H1 (cell line): ENCODE measurements around the gene TNFRSF6B. TPM values are rescaled to one million over a fixed set of nuclear protein-coding genes. Genes with fewer than 3 reads are reported as not detected.

Experiments used
- CTCF ChIA-PET: fragments of 300-600 bp; sonication (Branson Sonifier 250); formaldehyde crosslinking; loops from one replicate; lab custom pipeline; 2021; ENCODE audit not compliant: partially characterized antibody; lab: Charles Lee
- POLR2A ChIA-PET: fragments of 300-600 bp; sonication (Branson Sonifier 250); formaldehyde crosslinking; loops from one replicate; lab custom pipeline; 2021; ENCODE audit warnings: inconsistent platforms; ENCODE audit not compliant: partially characterized antibody; lab: Charles Lee
- DNase-seq, 2 experiments: peaks; one replicate each; pipeline versions ENCODE4 v3.0.0 to v3.0.0-alpha.2; 2010 to 2022; ENCODE audit warnings: low spot score in 2 of 2, low read depth in 1 of 2, mixed read lengths in 1 of 2
- FAIRE-seq: peaks from 2 replicates; lab custom pipeline; 2011; peaks lifted over from hg19 to GRCh38; lab: Jason Lieb, UNC
- H2AFZ ChIP-seq: 2 replicates; pipeline ENCODE4 v1.8.1; 2012; ENCODE audit warnings: low read length, inconsistent platforms
- H2AK5ac ChIP-seq: 2 replicates; pipeline ENCODE4 v1.6.1; 2013; ENCODE audit warnings: low read depth, low read length
- H2BK120ac ChIP-seq: replicated peaks from 2 replicates; pipeline ENCODE3; 2013; ENCODE audit warnings: low read depth, low read length, inconsistent platforms
- H2BK12ac ChIP-seq: 2 replicates; pipeline ENCODE4 v1.6.1; 2013; ENCODE audit warnings: low read depth, low read length
- H2BK15ac ChIP-seq: 2 replicates; pipeline ENCODE4 v1.6.1; 2013; ENCODE audit warnings: low read length
- H2BK20ac ChIP-seq: 2 replicates; pipeline ENCODE4 v1.6.1; 2013; ENCODE audit warnings: low read length
- H2BK5ac ChIP-seq: 2 replicates; pipeline ENCODE4 v1.6.1; 2013; ENCODE audit warnings: low read depth, low read length
- H3K14ac ChIP-seq: 2 replicates; pipeline ENCODE4 v1.6.1; 2013; ENCODE audit warnings: inconsistent platforms; ENCODE audit not compliant: insufficient read length
- H3K18ac ChIP-seq: 2 replicates; pipeline ENCODE4 v1.6.1; 2013; ENCODE audit warnings: low read length; ENCODE audit errors: extremely low read depth
- H3K23ac ChIP-seq: 2 replicates; pipeline ENCODE4 v1.6.1; 2013; ENCODE audit warnings: inconsistent platforms; ENCODE audit not compliant: insufficient read length
- H3K23me2 ChIP-seq: 2 replicates; pipeline ENCODE4 v1.6.1; 2013; ENCODE audit warnings: low read depth, low read length
- H3K27ac ChIP-seq: 2 replicates; pipeline ENCODE4 v1.6.1; 2011; ENCODE audit warnings: low read depth, low read length, inconsistent platforms
- H3K27me3 ChIP-seq, 4 experiments: replicated peaks in 1 of 4; 1 replicate in 1 of 4; 2 replicates in 3 of 4; pipeline versions ENCODE4 v1.6.1 to v1.8.1; 2011 to 2013; ENCODE audit warnings: low read length in 3 of 4, mild to moderate bottlenecking in 3 of 4, inconsistent platforms in 2 of 4, mixed read lengths in 2 of 4, moderate library complexity in 1 of 4; ENCODE audit not compliant: control insufficient read depth in 3 of 4, insufficient read depth in 3 of 4; ENCODE audit errors: extremely low read depth in 1 of 4
- H3K36me3 ChIP-seq, 4 experiments: 2 replicates each; pipeline versions ENCODE4 v1.6.1 to v1.8.1; 2011 to 2013; ENCODE audit warnings: mild to moderate bottlenecking in 4 of 4, low read length in 3 of 4, moderate library complexity in 2 of 4, control low read depth in 1 of 4, inconsistent platforms in 1 of 4; ENCODE audit not compliant: insufficient read depth in 4 of 4, control insufficient read depth in 2 of 4
- H3K4ac ChIP-seq: replicated peaks from 2 replicates; pipeline ENCODE3; 2013; ENCODE audit warnings: low read length, low read depth, mixed read lengths, inconsistent platforms; ENCODE audit not compliant: insufficient read length
- H3K4me1 ChIP-seq, 4 experiments: replicated peaks in 1 of 4; 1 replicate in 1 of 4; 2 replicates in 3 of 4; pipeline versions ENCODE4 v1.6.1 to v1.8.1; 2011 to 2013; ENCODE audit warnings: low read length in 3 of 4, inconsistent platforms in 2 of 4, mixed read lengths in 1 of 4; ENCODE audit not compliant: insufficient read depth in 4 of 4, control insufficient read depth in 3 of 4
- H3K4me2 ChIP-seq, 2 experiments: 2 replicates each; pipeline versions ENCODE4 v1.6.1 to v1.8.1; 2011 to 2013; ENCODE audit warnings: low read depth in 2 of 2, low read length in 2 of 2, control low read depth in 1 of 2, inconsistent platforms in 1 of 2, mild to moderate bottlenecking in 1 of 2; ENCODE audit not compliant: insufficient read depth in 1 of 2
- H3K4me3 ChIP-seq, 4 experiments: fragments of 200-600, 300-600 bp in 1 of 4; sonication (generic), shearing (Covaris generic), sonication (Bioruptor Twin) in 1 of 4; 2 replicates each; pipeline versions ENCODE4 v1.5.1 to v1.8.1; 2011 to 2016; ENCODE audit warnings: low read length in 4 of 4, low read depth in 3 of 4, control low read depth in 2 of 4, inconsistent platforms in 2 of 4, mild to moderate bottlenecking in 2 of 4, mixed read lengths in 1 of 4, moderate library complexity in 1 of 4; ENCODE audit not compliant: insufficient read depth in 2 of 4; ENCODE audit errors: extremely low read depth in 1 of 4
- H3K56ac ChIP-seq: replicated peaks from 2 replicates; pipeline ENCODE3; 2013; ENCODE audit warnings: low read depth, mild to moderate bottlenecking, mixed read lengths, low read length, inconsistent platforms; ENCODE audit not compliant: insufficient read length
- H3K79me1 ChIP-seq: 2 replicates; pipeline ENCODE4 v1.6.1; 2013; ENCODE audit warnings: low read depth, low read length, control low read depth
- H3K79me2 ChIP-seq, 2 experiments: 2 replicates each; pipeline versions ENCODE4 v1.6.1 to v1.8.1; 2012 to 2013; ENCODE audit warnings: low read length in 2 of 2, mild to moderate bottlenecking in 2 of 2, inconsistent platforms in 1 of 2; ENCODE audit not compliant: insufficient read depth in 2 of 2, control insufficient read depth in 1 of 2
- H3K9ac ChIP-seq, 4 experiments: replicated peaks in 1 of 4; 1 replicate in 1 of 4; 2 replicates in 3 of 4; pipeline versions ENCODE4 v1.6.1 to v1.8.1; 2011 to 2013; ENCODE audit warnings: low read depth in 3 of 4, low read length in 3 of 4, control low read depth in 2 of 4, mild to moderate bottlenecking in 2 of 4, moderate library complexity in 2 of 4, inconsistent platforms in 1 of 4; ENCODE audit errors: extremely low read depth in 1 of 4
- H3K9me3 ChIP-seq, 2 experiments: 2 replicates each; pipeline versions ENCODE4 v1.6.1 to v1.8.1; 2012 to 2013; ENCODE audit warnings: mild to moderate bottlenecking in 2 of 2, moderate library complexity in 2 of 2, control low read depth in 1 of 2, inconsistent platforms in 1 of 2, low read depth in 1 of 2, low read length in 1 of 2, mixed read lengths in 1 of 2; ENCODE audit not compliant: insufficient read depth in 2 of 2
- H4K20me1 ChIP-seq, 2 experiments: replicated peaks in 1 of 2; 2 replicates each; pipeline versions ENCODE3 to v1.8.1; 2011 to 2013; ENCODE audit warnings: inconsistent platforms in 2 of 2, low read length in 2 of 2, mild to moderate bottlenecking in 1 of 2; ENCODE audit not compliant: insufficient read depth in 2 of 2, control insufficient read depth in 1 of 2
- H4K5ac ChIP-seq: 2 replicates; pipeline ENCODE4 v1.6.1; 2013; ENCODE audit warnings: low read length, low read depth, mixed read lengths, inconsistent platforms; ENCODE audit not compliant: insufficient read length
- H4K8ac ChIP-seq: 2 replicates; pipeline ENCODE4 v1.8.0; 2013; ENCODE audit warnings: mild to moderate bottlenecking, moderate library complexity, low read length, inconsistent platforms; ENCODE audit not compliant: insufficient read depth; ENCODE audit errors: extremely low read depth
- H4K91ac ChIP-seq: replicated peaks from 2 replicates; pipeline ENCODE3; 2013; ENCODE audit warnings: low read length, mixed read lengths, inconsistent platforms; ENCODE audit not compliant: insufficient read length
- ASH2L ChIP-seq: fragments of 200-600, 300-600 bp; sonication (generic); IDR thresholded peaks from one replicate; pipeline ENCODE4 v1.7.1; 2017; ENCODE audit warnings: low read length
- KDM4A ChIP-seq: IDR thresholded peaks from one replicate; pipeline ENCODE4 v1.7.1; 2012; ENCODE audit warnings: low read depth, mild to moderate bottlenecking, moderate library complexity, low read length, inconsistent platforms; ENCODE audit not compliant: severe bottlenecking
- POLR2A ChIP-seq, 2 experiments: IDR thresholded peaks; 1 replicate in 1 of 2; 2 replicates in 1 of 2; pipeline ENCODE4 v1.6.1; 2011; ENCODE audit warnings: low read depth in 2 of 2, low read length in 2 of 2, mild to moderate bottlenecking in 2 of 2; ENCODE audit errors: control extremely low read depth in 1 of 2
- WGBS, 2 experiments: shearing (Covaris generic) in 1 of 2; methylation state at CpG; one replicate each; pipeline versions ENCODE4 v1.1.6 to v1.1.7; 2013 to 2015; ENCODE audit warnings: low lambda C conversion rate in 2 of 2, mixed read lengths in 2 of 2, inconsistent platforms in 1 of 2, low coverage in 1 of 2, missing lambda C conversion rate in 1 of 2; ENCODE audit not compliant: insufficient replicate concordance in 2 of 2, insufficient coverage in 1 of 2, insufficient read length in 1 of 2; ENCODE audit errors: extremely low coverage in 1 of 2, missing lambda C conversion rate in 1 of 2; 5-methylcytosine and 5-hydroxymethylcytosine counted together
- polyA plus RNA-seq, 7 experiments: library from polyadenylated mRNA; depleted of rRNA in 3 of 7; stranded (reverse) in 5 of 7; unstranded in 2 of 7; fragments of >200 nt in 5 of 7; fragments of 200-250 nt in 2 of 7; gene quantifications; 1 replicate in 5 of 7; 2 replicates in 1 of 7; 4 replicates in 1 of 7; pipeline versions ENCODE4 v1.2.1 to v1.2.3, GENCODE V29; 2011 to 2013; ENCODE audit warnings: missing spikeins in 2 of 7, mixed read lengths in 2 of 7
- total RNA-seq: library from RNA; stranded (reverse); fragmentation: NEBNext Ultra II Directional; extraction: Animal tissue kit (Norgen Biotek cat#: 25700); gene quantifications from 2 replicates; pipeline ENCODE4 v1.2.1, GENCODE V29; 2021

Gene TNFRSF6B
- total and polyA plus RNA-seq, 2 of the 8 experiments (the other 6 are each of a cell fraction or from before 2014, with no cell fraction given): 3.1 TPM; not detected in 1

GRCh38 chr20:63653974-63654668 is 42.3 kb upstream of the TNFRSF6B start:
- Histone ChIP-seq H4K20me1 (peaks cover 9 to 11% of the 10 kb centered on the region in 2 experiments), H3K36me3 (no peaks in the 10 kb centered on the region), H3K56ac (peak overlapping the region; percentile 80), H3K4ac (peak overlapping the region; percentile 92), H3K14ac (peak overlapping the region; percentile 83), H2BK120ac (peak overlapping the region; percentile 55), H3K79me1 (no peaks in the 10 kb centered on the region; the same call in none of the 2 replicates), H3K27me3 (peaks cover 0 to 2% (median 0%) of the 10 kb centered on the region in 4 experiments; a peak in 2 of 7 replicates), H3K9me3 (no peaks in the 10 kb centered on the region), H4K5ac (peak overlapping the region; percentile 63), H3K4me2 (peak overlapping the region; percentile 71 to 88), H4K91ac (peak overlapping the region; percentile 96), H3K27ac (peak overlapping the region; percentile 73; the same call in 1 of the 2 replicates), H2BK5ac (peak overlapping the region; percentile 90)
- DNase-seq: no peak
- POLR2A ChIA-PET: interaction anchor here (0.6 to 1.7 kb wide), 11 partner anchors 8 to 384 kb away, joined by 3 to 9 read pairs (median 3); partner anchors contain the start of genes ARFRP1, GMEB2 and ZGPAT
- TF ChIP-seq KDM4A: no peak
- peak; percentile 37 for TF ChIP-seq ASH2L
- peak in 1 of 2 experiments; percentile 37; a peak in 1 of 3 replicates for TF ChIP-seq POLR2A (IDR thresholded peaks at IDR 0.05; ENCODE audit: control extremely low read depth in 1 of 2, low read depth in 2 of 2, low read length in 2 of 2)
- TF ChIP-seq, all 59 proteins: peak for 2
- Histone ChIP-seq H3K18ac (peak overlapping the region; percentile 95), H2BK12ac (peak overlapping the region; percentile 68; the same call in 1 of the 2 replicates), H2AFZ (no peak overlapping the region), H2BK15ac (peak overlapping the region; percentile 92; the same call in 1 of the 2 replicates), H3K4me1 (peaks cover 0 to 22% (median 16%) of the 10 kb centered on the region in 4 experiments; a peak in 6 of 7 replicates), H3K23ac (no peak overlapping the region), H2AK5ac (0 out of 2 replicates have a peak overlapping the region, but pooled peaks have one; percentile 32), H3K4me3 (peak overlapping the region; percentile 37 to 74 (median 60)), H3K9ac (peak overlapping the region in 3 of 4 experiments; percentile 56 to 71 (median 62); a peak in 6 of 7 replicates), H3K79me2 (peaks cover 0 to 2% of the 10 kb centered on the region in 2 experiments; a peak in 1 of 4 replicates), H4K8ac (peak overlapping the region; percentile 85; the same call in 1 of the 2 replicates), H2BK20ac (peak overlapping the region; percentile 72; the same call in 1 of the 2 replicates), H3K23me2 (peaks cover 22% of the 10 kb centered on the region)
- FAIRE-seq: no peak
- WGBS, 2 experiments: 49% methylated on average over 12 of the region's 15 CpGs; no CpG with 5 or more reads in 1 of the 2 experiments
- CTCF ChIA-PET: interaction anchor here (0.7 to 1.6 kb wide), 3 partner anchors 13 to 132 kb away, joined by 3 read pairs; partner anchors contain the start of gene PTK6
